Activated T-cell treated with anti-CD3 and anti-CD28 coated beads, Interleukin-2, amount 50 U/mL, for 24 hours (primary cell): ENCODE results near the gene UBAC1.

Experiments used
- DNase-seq: peaks from one replicate; pipeline ENCODE4 v3.0.0-alpha.2; 2020
- H3K27ac Mint-ChIP-seq: 2 replicates; pipeline ENCODE4 v1.8.0; 2020; ENCODE audit warnings: mild to moderate bottlenecking, mixed read lengths
- H3K27me3 Mint-ChIP-seq: 2 replicates; pipeline ENCODE4 v1.8.0; 2020; ENCODE audit warnings: mixed read lengths
- H3K36me3 Mint-ChIP-seq: 2 replicates; pipeline ENCODE4 v1.8.0; 2020; ENCODE audit warnings: low read depth, mixed read lengths
- H3K4me1 Mint-ChIP-seq: 2 replicates; pipeline ENCODE4 v1.8.0; 2020; ENCODE audit warnings: low read depth, mixed read lengths
- H3K4me3 Mint-ChIP-seq: 2 replicates; pipeline ENCODE4 v1.8.0; 2020; ENCODE audit warnings: mild to moderate bottlenecking, moderate library complexity, mixed read lengths
- H3K9me3 Mint-ChIP-seq: 2 replicates; pipeline ENCODE4 v1.8.0; 2020; ENCODE audit warnings: mixed read lengths

The UBAC1 gene

DNA sequence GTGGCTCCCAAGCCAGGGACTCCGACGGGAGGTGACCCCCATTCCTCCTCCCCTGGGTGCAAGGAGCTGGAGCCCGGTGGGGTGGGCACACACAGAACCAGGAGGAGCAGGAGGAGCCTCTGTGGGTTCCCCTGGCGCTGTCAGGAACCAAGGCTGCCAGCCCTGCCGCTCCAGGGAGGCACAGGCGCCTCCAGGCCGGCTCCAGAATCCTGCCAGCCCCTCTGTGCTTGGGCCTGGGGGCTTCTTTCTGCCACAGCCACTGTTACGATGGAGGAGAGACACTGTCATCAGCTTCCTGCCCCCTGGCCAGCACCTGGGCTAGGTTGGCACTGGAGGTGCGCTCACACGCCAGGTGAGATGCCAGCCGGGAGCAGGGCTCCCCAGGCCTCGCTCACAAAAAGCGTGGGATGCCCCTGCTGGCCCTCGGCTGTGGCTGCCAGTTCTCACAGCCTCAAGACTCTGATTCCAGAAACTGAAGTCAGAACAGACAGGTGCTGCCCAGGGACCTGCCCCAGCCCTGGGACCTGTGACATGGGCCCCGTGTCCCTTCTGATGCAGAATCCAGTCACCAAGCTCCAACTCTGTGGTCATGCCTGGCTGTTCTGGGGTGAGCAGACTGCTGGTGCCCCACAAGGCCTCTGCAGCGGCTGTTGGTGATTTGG, 37.4 kb upstream of the UBAC1 start:
- H3K4me1 Mint-ChIP-seq, result no peaks in the 10 kb centered on the region
- no peaks in the 10 kb centered on the region for H3K36me3 Mint-ChIP-seq
- no peaks in the 10 kb centered on the region for H3K27me3 Mint-ChIP-seq
- H3K9me3 Mint-ChIP-seq, result no peaks in the 10 kb centered on the region
- H3K27ac Mint-ChIP-seq, result no peak overlapping the region
- no peak for DNase-seq
- H3K4me3 Mint-ChIP-seq, result no peak overlapping the region

DNA sequence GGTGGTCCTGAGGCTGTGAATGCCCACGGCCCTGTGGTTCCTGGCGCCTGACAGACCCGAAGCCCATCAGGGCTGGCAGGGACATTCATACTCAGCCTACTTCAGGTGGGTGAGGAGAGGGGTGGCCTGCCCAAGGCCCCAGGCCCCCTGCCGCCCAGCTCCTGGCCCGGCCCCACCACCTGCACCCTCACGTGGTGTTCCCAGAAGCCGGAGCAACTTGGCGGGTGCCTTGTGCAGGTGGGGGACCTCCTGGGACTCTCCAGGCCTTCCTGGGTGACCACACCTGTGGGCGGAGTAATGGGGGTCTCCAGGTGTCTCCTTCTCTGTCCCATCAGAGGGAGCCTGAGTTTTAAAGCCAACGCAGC, 36.8 kb upstream of the UBAC1 start:
- H3K27me3 Mint-ChIP-seq, result no peaks in the 10 kb centered on the region
- no peak for DNase-seq
- no peak overlapping the region for H3K27ac Mint-ChIP-seq
- H3K36me3 Mint-ChIP-seq, result no peaks in the 10 kb centered on the region
- H3K4me1 Mint-ChIP-seq, result no peaks in the 10 kb centered on the region
- no peak overlapping the region for H3K4me3 Mint-ChIP-seq
- no peaks in the 10 kb centered on the region for H3K9me3 Mint-ChIP-seq

DNA sequence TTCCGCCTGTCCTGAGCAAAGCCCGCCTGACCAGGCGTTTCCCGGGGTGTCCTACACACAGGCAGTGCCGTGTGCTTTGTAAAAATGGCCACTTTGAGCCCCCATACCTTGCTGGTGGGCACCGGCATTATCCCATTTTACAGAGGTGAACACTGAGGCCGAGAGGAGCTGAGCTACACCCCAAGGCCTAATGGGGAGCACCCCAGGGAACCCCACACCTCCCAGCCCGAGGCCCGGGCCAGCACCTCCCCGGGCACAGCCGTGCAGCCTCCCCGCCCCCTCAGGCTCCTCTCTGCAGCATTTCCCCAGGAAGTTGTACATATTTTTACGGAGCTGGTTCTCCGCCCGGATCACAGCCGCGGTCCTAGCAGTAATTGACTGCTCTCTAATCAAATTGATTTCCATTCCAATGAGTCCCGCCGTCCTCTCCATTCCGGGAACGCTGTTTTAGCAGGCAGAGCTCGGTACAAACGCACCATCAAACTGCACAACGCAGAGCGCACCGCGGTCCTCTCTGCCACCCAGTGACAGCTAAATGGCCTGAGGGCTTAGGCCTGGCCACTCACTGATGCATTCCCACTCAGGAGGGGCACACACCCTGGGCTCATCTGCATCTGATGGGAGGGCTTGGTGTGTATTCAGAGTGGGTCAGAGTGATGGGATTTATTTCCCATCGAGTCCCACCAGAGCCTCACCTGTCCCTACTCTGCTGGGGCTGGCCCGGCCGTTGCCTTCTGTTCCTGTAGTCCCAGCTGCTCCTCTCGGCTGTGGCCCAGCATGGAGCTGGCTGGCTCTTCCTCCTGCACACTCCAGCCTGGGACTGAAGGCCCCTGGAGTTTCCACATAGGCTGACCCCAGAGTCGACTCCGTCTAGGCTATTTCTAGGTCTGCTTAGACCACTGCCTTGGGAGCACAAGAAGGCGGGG, 36.2 kb upstream of the UBAC1 start:
- Mint-ChIP-seq H3K9me3 (no peaks in the 10 kb centered on the region), H3K27me3 (no peaks in the 10 kb centered on the region), H3K27ac (no peak overlapping the region), H3K4me3 (no peak overlapping the region), H3K4me1 (peaks cover 5% of the 10 kb centered on the region), H3K36me3 (no peaks in the 10 kb centered on the region)
- DNase-seq, result no peak

DNA sequence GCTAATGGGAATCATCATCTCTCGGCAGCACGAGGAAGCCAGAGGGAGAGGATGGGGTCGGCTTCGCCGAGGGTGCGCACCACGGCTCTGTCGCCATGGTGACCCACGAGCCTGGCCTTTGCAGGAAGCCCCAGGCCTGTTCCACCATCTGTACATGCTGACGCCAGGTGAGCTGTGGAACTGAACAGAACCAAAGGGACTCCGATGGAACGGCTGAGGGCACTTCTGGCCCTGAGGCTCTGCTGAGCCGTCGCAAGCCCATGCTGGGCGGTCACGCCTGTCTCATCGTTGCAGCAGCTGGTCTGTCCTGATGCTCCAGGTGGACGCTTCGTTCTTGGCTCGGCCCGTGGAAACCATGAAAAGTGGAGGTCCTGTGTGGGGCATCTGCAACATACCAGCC, 34.6 kb upstream of the UBAC1 start:
- Mint-ChIP-seq H3K36me3 (no peaks in the 10 kb centered on the region), H3K4me3 (no peak overlapping the region), H3K4me1 (peaks cover 13% of the 10 kb centered on the region), H3K27ac (no peak overlapping the region), H3K27me3 (no peaks in the 10 kb centered on the region), H3K9me3 (no peaks in the 10 kb centered on the region)
- DNase-seq, result no peak

DNA sequence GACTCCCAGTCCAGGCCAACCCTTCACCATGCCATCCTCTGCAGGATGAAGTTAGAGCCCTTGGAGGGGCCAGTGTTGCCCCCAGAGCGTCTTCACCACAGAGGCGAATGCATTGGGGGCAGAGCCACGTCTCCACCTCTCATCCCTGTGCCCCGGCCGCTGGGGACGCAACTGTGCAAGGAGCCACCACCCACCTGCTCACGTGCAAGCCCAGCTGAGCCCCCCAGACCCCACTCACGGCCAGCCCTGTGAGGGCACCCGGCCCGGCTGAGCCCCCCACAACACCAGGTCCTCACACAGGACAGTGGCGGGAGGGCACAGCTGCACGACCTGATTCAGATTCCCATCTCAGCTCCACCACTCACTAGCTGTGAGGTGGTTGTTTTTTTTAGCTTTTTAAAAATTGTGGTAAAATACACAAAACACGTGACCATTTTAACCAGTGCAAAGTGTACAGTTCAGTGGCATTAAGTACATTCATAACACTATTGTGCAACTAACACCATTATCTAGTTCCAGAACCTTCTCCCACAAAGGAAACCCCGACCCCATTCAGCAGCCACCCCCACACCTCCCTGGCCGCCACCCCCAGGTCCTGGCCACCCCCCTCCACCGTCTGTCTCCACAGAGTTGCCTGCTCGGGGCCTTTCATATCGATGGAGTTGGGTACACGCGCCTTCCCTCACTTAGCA, 33.5 kb upstream of the UBAC1 start:
- Mint-ChIP-seq H3K4me1 (peaks cover 20% of the 10 kb centered on the region), H3K9me3 (no peaks in the 10 kb centered on the region), H3K36me3 (no peaks in the 10 kb centered on the region), H3K27ac (no peak overlapping the region), H3K4me3 (no peak overlapping the region), H3K27me3 (no peaks in the 10 kb centered on the region)
- DNase-seq, result no peak

DNA sequence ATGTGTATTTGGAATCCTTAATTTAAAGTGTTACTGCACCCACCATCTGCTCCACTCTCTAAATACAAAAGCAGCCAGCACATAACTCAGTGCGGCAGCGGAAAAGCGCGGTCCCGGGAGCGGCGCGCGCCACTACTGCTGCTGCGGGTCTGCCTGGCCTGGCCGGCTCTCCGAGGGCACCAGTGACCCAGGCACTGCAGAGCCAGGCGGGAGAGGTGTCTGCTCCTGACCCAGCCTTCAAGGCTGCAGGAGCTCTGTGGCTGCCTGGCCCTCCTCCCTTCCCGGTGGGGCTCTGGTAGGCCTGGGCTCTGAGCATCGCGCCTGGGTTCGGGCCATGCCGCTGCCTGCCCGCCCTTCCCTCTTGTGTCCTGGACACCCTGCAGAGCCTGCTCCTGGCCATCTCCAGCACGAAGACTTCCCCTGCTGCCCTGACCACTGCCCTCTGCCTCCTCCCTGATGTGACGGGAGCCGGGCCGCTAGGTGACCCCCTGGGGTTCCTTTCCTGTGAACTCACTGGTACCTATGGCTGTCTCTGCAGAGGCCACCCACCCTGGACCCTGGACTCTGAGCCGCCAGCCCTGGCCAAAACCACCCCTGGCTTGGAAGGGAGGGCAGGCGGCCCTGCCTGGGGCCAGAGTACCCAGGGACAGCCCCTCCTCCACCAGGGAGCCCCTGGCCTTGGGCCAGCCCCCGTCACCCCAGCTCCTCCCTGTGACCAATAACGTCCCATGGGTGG, 32.8 kb upstream of the UBAC1 start:
- no peaks in the 10 kb centered on the region for H3K27me3 Mint-ChIP-seq
- DNase-seq, result no peak
- H3K36me3 Mint-ChIP-seq, result no peaks in the 10 kb centered on the region
- no peaks in the 10 kb centered on the region for H3K9me3 Mint-ChIP-seq
- H3K27ac Mint-ChIP-seq, result no peak overlapping the region
- H3K4me1 Mint-ChIP-seq, result peaks cover 22% of the 10 kb centered on the region
- H3K4me3 Mint-ChIP-seq, result no peak overlapping the region

DNA sequence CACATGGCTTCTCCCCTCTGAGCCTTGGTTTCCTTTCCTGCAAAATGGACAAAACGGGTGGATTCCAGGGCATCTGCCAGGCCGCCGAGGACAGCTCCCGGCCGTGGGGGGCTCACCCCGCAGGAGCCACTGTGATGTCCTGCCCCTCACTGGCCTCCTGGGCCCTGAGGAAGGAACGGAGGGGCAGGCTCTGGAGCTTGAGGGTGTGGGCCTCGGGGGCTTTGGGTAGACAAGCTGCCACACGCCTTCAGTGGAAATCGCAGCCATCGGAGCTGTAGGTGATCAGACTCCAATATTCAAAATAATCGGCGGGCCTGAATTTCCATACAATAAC, 32.2 kb upstream of the UBAC1 start:
- Mint-ChIP-seq H3K4me3 (no peak overlapping the region), H3K9me3 (no peaks in the 10 kb centered on the region), H3K36me3 (no peaks in the 10 kb centered on the region), H3K27ac (no peak overlapping the region), H3K27me3 (no peaks in the 10 kb centered on the region), H3K4me1 (peaks cover 22% of the 10 kb centered on the region)
- no peak for DNase-seq

DNA sequence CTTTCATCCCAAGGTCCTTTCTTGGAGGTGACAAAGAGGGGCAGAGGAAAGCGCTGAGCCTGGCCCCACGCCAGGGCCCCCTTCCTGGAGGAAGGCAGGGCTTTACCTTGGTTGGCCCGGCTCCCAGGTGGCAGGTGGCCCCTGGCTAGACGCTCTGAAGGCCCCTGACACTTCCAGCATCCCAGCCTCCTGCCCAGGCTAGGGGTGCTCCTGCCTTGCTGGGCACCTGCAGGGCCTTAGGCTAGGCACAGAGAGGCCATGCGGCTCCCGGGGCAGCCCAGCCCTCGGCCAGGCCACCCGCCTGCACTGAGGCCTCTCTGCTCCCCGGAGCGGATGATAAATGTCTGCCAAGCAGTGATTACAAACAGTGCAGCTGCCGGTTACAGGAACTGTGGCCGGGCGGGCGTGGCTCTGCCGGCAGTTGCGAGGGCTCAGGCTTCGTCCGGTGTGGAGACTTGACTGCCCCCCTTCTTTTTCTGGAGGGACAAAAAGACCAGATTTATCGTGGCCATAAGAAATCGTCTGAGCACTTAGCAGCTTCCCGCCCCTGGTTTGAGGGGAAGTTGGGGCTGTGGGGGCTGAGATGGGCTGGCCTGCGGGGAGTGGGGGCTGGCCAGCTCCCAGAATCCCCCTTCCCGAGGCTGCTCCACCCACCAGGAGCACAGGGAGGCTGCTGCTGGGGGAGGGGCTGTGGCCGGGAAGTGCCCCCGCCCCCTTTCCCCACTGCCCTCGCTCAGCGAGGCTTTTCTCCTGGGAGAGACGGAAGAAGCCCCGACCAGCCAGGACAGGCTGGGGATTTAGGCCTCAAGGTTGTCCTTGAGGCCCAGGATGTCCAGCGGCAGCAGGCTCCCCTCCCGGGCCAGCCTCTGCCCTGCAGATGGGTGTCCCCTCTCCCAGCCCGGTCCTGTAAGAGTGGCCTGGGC, 31.6 kb upstream of the UBAC1 start:
- Mint-ChIP-seq H3K4me1 (peaks cover 22% of the 10 kb centered on the region), H3K27ac (peak overlapping the region; percentile 44), H3K36me3 (no peaks in the 10 kb centered on the region), H3K4me3 (peak overlapping the region; percentile 8), H3K9me3 (no peaks in the 10 kb centered on the region), H3K27me3 (no peaks in the 10 kb centered on the region)
- peak; percentile 65 for DNase-seq

DNA sequence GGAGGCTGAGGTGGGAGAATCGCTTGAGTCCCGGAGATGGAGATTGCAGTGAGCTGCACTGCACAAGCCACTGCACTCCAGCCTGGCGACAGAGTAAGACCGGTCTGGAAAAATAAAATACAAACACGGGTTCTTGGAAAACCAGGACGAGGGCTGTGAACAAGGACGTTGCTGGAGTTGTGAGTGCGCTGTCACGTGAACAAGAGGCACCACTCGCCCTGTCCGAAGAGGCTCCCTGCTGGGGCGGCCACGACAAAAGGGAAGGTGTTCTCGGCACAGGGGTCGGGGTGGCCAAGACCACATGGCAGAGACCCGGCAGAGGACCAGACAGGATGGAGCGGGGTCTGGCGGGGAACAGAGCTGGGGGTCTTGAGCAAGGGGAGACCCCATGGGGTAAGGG, 30.6 kb upstream of the UBAC1 start:
- H3K36me3 Mint-ChIP-seq, result no peaks in the 10 kb centered on the region
- DNase-seq, result no peak
- H3K27me3 Mint-ChIP-seq, result no peaks in the 10 kb centered on the region
- no peak overlapping the region for H3K4me3 Mint-ChIP-seq
- H3K4me1 Mint-ChIP-seq, result peaks cover 22% of the 10 kb centered on the region
- H3K9me3 Mint-ChIP-seq, result no peaks in the 10 kb centered on the region
- no peak overlapping the region for H3K27ac Mint-ChIP-seq

DNA sequence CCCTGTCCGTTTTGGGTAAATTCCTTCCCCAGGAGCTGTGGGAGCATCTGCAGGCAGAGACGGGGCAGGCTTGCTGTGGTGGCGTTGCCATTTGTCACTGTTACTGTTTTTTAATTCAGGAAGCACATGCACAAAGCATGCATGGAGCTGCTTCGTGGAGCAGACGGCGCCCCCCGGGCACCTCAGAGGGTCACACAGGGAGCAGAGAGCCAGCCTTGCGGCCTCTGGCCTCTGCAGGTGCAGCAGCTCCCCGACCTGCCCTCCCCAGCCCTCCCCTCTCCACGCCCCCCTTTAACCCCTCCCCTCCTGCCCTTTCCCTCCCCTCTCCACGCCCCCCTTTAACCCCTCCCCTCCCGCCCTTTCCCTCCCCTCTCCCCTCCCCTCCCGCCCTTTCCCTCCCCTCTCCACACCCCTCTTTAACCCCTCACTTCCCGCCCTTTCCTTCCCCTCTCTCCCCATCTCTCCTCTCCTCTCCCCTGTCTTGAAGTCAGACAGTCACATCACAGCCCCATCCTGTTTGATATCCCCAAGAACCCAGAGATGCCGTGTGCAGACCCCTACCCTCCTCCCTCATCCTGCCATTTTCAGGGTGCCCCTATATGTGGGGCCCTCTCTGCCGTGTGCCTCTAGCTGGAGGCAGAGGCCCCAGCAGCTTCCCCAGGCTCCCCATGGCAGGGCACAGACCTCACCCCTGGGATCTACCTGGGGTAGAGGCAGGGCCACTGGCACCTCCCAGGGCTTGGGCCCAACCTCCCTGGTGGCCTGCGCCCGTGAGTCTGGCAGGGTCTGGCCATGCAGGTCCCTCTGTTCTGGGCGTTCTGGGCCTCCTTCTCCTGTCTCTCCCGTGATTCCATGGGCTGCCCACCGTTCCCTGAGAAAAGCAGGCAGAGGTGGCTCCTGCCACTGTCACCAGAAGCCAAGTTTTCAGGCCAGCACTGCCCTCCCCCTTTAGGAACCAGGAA, 29.6 kb upstream of the UBAC1 start:
- no peak overlapping the region for H3K27ac Mint-ChIP-seq

DNA sequence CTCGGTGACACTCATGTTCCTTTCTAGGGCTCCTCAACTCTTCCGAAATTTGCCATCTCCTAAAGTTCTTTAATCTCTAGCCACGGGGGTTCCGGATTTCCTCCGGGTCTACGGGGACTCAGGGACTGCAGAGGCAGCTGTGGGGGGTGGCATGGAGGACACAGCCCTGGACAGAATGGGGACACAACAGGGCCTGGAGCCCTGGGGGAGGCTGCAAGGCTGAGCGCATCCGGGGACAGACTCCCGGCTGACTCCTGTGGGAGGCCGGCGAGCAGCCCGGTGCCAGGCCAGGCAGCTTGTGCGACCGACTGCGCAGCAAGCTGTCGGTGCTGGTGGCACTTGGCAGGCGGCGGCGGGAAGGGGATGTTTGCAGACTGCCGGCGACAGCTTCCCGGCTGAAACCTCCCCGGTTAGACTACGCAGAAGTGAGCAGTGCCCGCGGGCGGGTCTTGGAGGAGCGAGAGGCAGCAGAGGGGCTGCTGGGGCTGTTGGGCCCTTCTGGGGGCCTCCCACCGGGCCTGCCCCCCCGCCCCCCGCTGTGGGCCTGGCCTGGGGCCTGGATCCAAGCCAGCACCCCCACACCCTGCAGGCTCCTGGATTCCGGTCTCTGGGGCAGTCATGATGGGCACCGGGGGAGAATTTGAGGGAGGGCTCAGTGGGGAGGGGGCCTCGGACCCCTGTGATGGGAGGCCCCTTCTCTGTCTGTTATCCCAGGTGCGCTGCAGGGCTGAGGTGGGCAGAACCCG, 28.7 kb upstream of the UBAC1 start:
- Mint-ChIP-seq H3K27me3 (no peaks in the 10 kb centered on the region), H3K4me3 (peak overlapping the region; percentile 12), H3K27ac (no peak overlapping the region), H3K4me1 (peaks cover 22% of the 10 kb centered on the region), H3K36me3 (no peaks in the 10 kb centered on the region), H3K9me3 (no peaks in the 10 kb centered on the region)
- DNase-seq, result peak; percentile 56

More for the DNA sequence above, 29.6 kb upstream of the UBAC1 start:
- DNase-seq, result peak; percentile 52
- H3K27me3 Mint-ChIP-seq, result no peaks in the 10 kb centered on the region
- peak overlapping the region; percentile 12 for H3K4me3 Mint-ChIP-seq
- no peaks in the 10 kb centered on the region for H3K9me3 Mint-ChIP-seq
- no peaks in the 10 kb centered on the region for H3K36me3 Mint-ChIP-seq
- peaks cover 22% of the 10 kb centered on the region for H3K4me1 Mint-ChIP-seq

DNA sequence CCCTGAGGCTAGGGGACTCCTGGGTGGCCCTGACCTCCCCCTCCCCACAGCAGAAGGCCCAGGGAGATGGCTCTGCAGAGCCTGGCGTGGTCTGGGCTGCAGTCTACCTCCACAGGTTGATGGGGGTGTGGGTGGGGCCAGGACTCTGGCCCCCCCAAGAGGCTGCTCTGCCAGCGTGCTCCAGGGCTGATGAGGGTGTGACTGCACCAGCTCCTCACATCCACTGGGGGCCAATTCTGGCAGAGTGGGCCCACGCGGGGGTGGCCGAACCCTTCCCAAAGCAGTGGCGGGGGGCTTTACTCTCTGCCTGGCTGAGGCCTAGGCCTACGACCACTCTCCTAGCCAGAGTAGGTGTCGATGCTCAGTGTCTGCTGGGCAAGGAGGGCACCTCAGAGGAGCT, 28.0 kb upstream of the UBAC1 start:
- Mint-ChIP-seq H3K36me3 (no peaks in the 10 kb centered on the region), H3K27ac (no peak overlapping the region), H3K4me1 (peaks cover 22% of the 10 kb centered on the region), H3K4me3 (no peak overlapping the region), H3K27me3 (no peaks in the 10 kb centered on the region), H3K9me3 (no peaks in the 10 kb centered on the region)
- no peak for DNase-seq
